GM12878 (cell line): ENCODE measurements around the gene ANKRD55. TPM values are rescaled to one million over a fixed set of nuclear protein-coding genes. Genes with fewer than 3 reads are reported as not detected.

Experiments
- ATAC-seq: fragments of 200-7000 bp; cut with Tn5 transposase; 3 replicates; pipeline ENCODE4 v1.9.1; 2020; ENCODE audit warnings: mild to moderate bottlenecking, moderate library complexity
- BruUV-seq: library from RNA; stranded (reverse); fragments of 400-500 nt; replicated peaks from 2 replicates; lab custom pipeline; 2021; lab: Mats Ljungman, UMichigan
- CTCF ChIA-PET: fragments of 300-600 bp; sonication (Branson Sonifier 250); formaldehyde crosslinking; extraction: SDS; loops from one replicate; lab custom pipeline; 2021; ENCODE audit warnings: inconsistent platforms; lab: Yijun Ruan, JAX
- POLR2A ChIA-PET: fragments of 350-600 bp; formaldehyde crosslinking; extraction: SDS; loops from one replicate; lab custom pipeline; 2021; ENCODE audit warnings: inconsistent platforms; lab: Charles Lee
- RAD21 ChIA-PET: fragments of 300-600 bp; sonication (Branson Sonifier 250); formaldehyde crosslinking; loops from one replicate; lab custom pipeline; 2023; ENCODE audit warnings: antibody characterized with exemption; ENCODE audit not compliant: unreplicated experiment; lab: Charles Lee
- SMC1A ChIA-PET: fragments of 300-600 bp; sonication (Branson Sonifier 250); formaldehyde crosslinking; loops from one replicate; lab custom pipeline; 2023; ENCODE audit not compliant: unreplicated experiment, uncharacterized antibody; lab: Charles Lee
- DNase-seq: peaks from one replicate; pipeline ENCODE4 v3.0.0-alpha.2; 2011; ENCODE audit warnings: low read depth, low spot score
- FAIRE-seq: peaks from 3 replicates; lab custom pipeline; 2011; peaks lifted over from hg19 to GRCh38; lab: Jason Lieb, UNC
- H2AFZ ChIP-seq: 2 replicates; pipeline ENCODE4 v1.6.0; 2011; ENCODE audit warnings: low read depth, low read length, control low read depth; ENCODE audit not compliant: control insufficient read depth
- H3K27ac ChIP-seq: 2 replicates; pipeline ENCODE4 v1.5.1; 2011; ENCODE audit warnings: control low read depth; ENCODE audit not compliant: control insufficient read depth, insufficient read depth
- H3K27me3 ChIP-seq, 2 experiments: replicated peaks in 1 of 2; 2 replicates each; pipeline versions ENCODE4 v1.6.0 to v1.6.1; 2011; ENCODE audit warnings: low read length in 1 of 2; ENCODE audit not compliant: control insufficient read depth in 2 of 2, insufficient read depth in 2 of 2
- H3K36me3 ChIP-seq, 2 experiments: 2 replicates each; pipeline ENCODE4 v1.5.1; 2011; ENCODE audit warnings: low read length in 1 of 2; ENCODE audit not compliant: control insufficient read depth in 2 of 2, insufficient read depth in 2 of 2
- H3K4me1 ChIP-seq: 2 replicates; pipeline ENCODE4 v1.6.1; 2011; ENCODE audit warnings: mild to moderate bottlenecking, low read length, moderate library complexity, mixed read lengths; ENCODE audit not compliant: control insufficient read depth, insufficient read depth
- H3K4me2 ChIP-seq: 2 replicates; pipeline ENCODE4 v1.6.0; 2011; ENCODE audit warnings: control low read depth; ENCODE audit not compliant: control insufficient read depth, insufficient read depth
- H3K4me3 ChIP-seq: fragments of 200-600 bp; sonication (generic); 2 replicates; pipeline ENCODE4 v1.5.1; 2016
- H3K79me2 ChIP-seq: 2 replicates; pipeline ENCODE4 v1.6.0; 2011; ENCODE audit warnings: low read length; ENCODE audit not compliant: control insufficient read depth, insufficient read depth
- H3K9ac ChIP-seq: 2 replicates; pipeline ENCODE4 v1.8.0; 2011; ENCODE audit warnings: low read length, control low read depth, mixed read lengths; ENCODE audit not compliant: control insufficient read depth, insufficient read depth
- H3K9me3 ChIP-seq: replicated peaks from 3 replicates; pipeline ENCODE4 v1.5.1; 2011; ENCODE audit warnings: mild to moderate bottlenecking, low read length; ENCODE audit not compliant: control insufficient read depth, insufficient read depth
- H4K20me1 ChIP-seq: 2 replicates; pipeline ENCODE4 v1.6.0; 2011; ENCODE audit not compliant: control insufficient read depth, insufficient read depth
- BRCA1 ChIP-seq: IDR thresholded peaks from 2 replicates; pipeline ENCODE4 v1.6.1; 2011; ENCODE audit warnings: low read depth, low read length, improper control_type of control experiment
- E4F1 ChIP-seq: fragments of 450-650 bp; IDR thresholded peaks from 2 replicates; pipeline ENCODE4 v1.6.1; 2018; ENCODE audit warnings: borderline replicate concordance, mild to moderate bottlenecking; ENCODE audit not compliant: partially characterized antibody
- GATAD2B ChIP-seq: fragments of 450-650 bp; conservative IDR thresholded peaks from 2 replicates; pipeline ENCODE4 v1.6.1; 2017; ENCODE audit warnings: low read depth, mild to moderate bottlenecking, moderate library complexity
- IKZF2 ChIP-seq, 2 experiments: fragments of 450-650 bp; IDR thresholded peaks; 2 replicates each; pipeline ENCODE4 v1.6.1; 2017; ENCODE audit warnings: mild to moderate bottlenecking in 2 of 2, moderate library complexity in 2 of 2
- MEF2A ChIP-seq: IDR thresholded peaks from 2 replicates; pipeline ENCODE4 v1.6.1; 2011; ENCODE audit warnings: low read depth, mild to moderate bottlenecking, low read length, moderate library complexity; ENCODE audit not compliant: insufficient read depth
- NFYA ChIP-seq: IDR thresholded peaks from 2 replicates; pipeline ENCODE4 v1.6.1; 2011; ENCODE audit warnings: low read depth, mild to moderate bottlenecking, low read length, improper control_type of control experiment, borderline replicate concordance
- NKRF ChIP-seq: fragments of 450-650 bp; conservative IDR thresholded peaks from 2 replicates; pipeline ENCODE4 v1.6.1; 2017; ENCODE audit warnings: mild to moderate bottlenecking, moderate library complexity
- RFX5 ChIP-seq: IDR thresholded peaks from 2 replicates; pipeline ENCODE4 v1.6.1; 2011; ENCODE audit warnings: low read depth, low read length, improper control_type of control experiment
- SIN3A ChIP-seq: IDR thresholded peaks from 2 replicates; pipeline ENCODE4 v1.6.1; 2012; ENCODE audit warnings: low read depth, low read length, improper control_type of control experiment
- SIX5 ChIP-seq: IDR thresholded peaks from 2 replicates; pipeline ENCODE4 v1.6.1; 2011; ENCODE audit warnings: mild to moderate bottlenecking, low read depth, low read length, moderate library complexity; ENCODE audit not compliant: severe bottlenecking
- SMC3 ChIP-seq: IDR thresholded peaks from 2 replicates; pipeline ENCODE4 v1.6.1; 2011; ENCODE audit warnings: low read length, improper control_type of control experiment, borderline replicate concordance
- STAT3 ChIP-seq: IDR thresholded peaks from 2 replicates; pipeline ENCODE4 v1.6.1; 2011; ENCODE audit warnings: low read depth, low read length, improper control_type of control experiment
- SUZ12 ChIP-seq: fragments of 200-600 bp; sonication (generic); IDR thresholded peaks from one replicate; pipeline ENCODE4 v1.6.1; 2018; ENCODE audit warnings: antibody characterized with exemption, mild to moderate bottlenecking; ENCODE audit not compliant: unreplicated experiment
- TBL1XR1 ChIP-seq: IDR thresholded peaks from 2 replicates; pipeline ENCODE4 v1.6.1; 2012; ENCODE audit warnings: low read depth, low read length, improper control_type of control experiment
- ZBED1 ChIP-seq: IDR thresholded peaks from 2 replicates; pipeline ENCODE4 v1.6.1; 2016; ENCODE audit warnings: borderline replicate concordance
- WGBS: methylation state at CpG from one replicate; pipeline ENCODE4 v1.1.6; 2016; ENCODE audit warnings: low lambda C conversion rate; ENCODE audit not compliant: insufficient replicate concordance, insufficient coverage; ENCODE audit errors: missing lambda C conversion rate; 5-methylcytosine and 5-hydroxymethylcytosine counted together
- in situ Hi-C: fragments of 300-500 bp; cut with MboI; formaldehyde crosslinking; loops from 9 replicates; pipeline ENCODE4 v1.14.3; 2018; ENCODE audit warnings: mixed read lengths
- intact Hi-C: fragments of 100-400 bp; cut with micrococcal nuclease; formaldehyde crosslinking; loops from one replicate; pipeline ENCODE4 v1.14.2; 2022; ENCODE audit not compliant: unreplicated experiment
- polyA plus RNA-seq, 11 experiments: library from polyadenylated mRNA; depleted of rRNA in 4 of 11; unstranded in 6 of 11; stranded (reverse) in 5 of 11; fragments of >200 nt; fragmentation: Nextera tagmentation in 4 of 11; fragmentation: Illumina TruSeq in 1 of 11; extraction: Ambion mirVana in 4 of 11; extraction: Trizol in 1 of 11; gene quantifications; 1 replicate in 1 of 11; 2 replicates in 10 of 11; pipeline versions ENCODE4 v1.2.1 to v1.2.3, GENCODE V29; 2011 to 2016; ENCODE audit warnings: inconsistent platforms in 2 of 11, missing spikeins in 2 of 11, low read depth in 1 of 11
- total RNA-seq, 4 experiments: library from RNA; depleted of rRNA in 3 of 4; stranded (reverse); fragments of >200 nt in 3 of 4; fragmentation: Illumina TruSeq in 1 of 4; extraction: Trizol in 1 of 4; gene quantifications; 2 replicates each; pipeline versions ENCODE4 v1.2.1 to v1.2.3, GENCODE V29; 2013 to 2021

ANKRD55 gene
- total and polyA plus RNA-seq, 10 of the 15 experiments (the other 5 are each of a cell fraction or from before 2014, with no cell fraction given) = 0.04 TPM; not detected in 9

GRCh38 chr5:56246769-56247168 is 13.6 kb upstream of the ANKRD55 start:
- peaks cover 2% of the 10 kb centered on the region; the same call in 1 of the 3 replicates for H3K9me3 ChIP-seq
- H3K4me3 ChIP-seq = no peak overlapping the region
- intact Hi-C loops = no loop called here
- DNase-seq (no peak), FAIRE-seq (no peak), ATAC-seq (no peak)
- no peak overlapping the region for H3K27ac ChIP-seq
- no peak overlapping the region for H2AFZ ChIP-seq
- no peaks in the 10 kb centered on the region for H3K4me1 ChIP-seq
- POLR2A ChIA-PET = no interaction called here
- RAD21 ChIA-PET = no interaction called here
- BruUV-seq = no TSS peak
- no peak for TF ChIP-seq RFX5
- no peak for TF ChIP-seq SIX5
- no peak for TF ChIP-seq MEF2A
- TF ChIP-seq SMC3 = no peak
- no peaks in the 10 kb centered on the region for H3K79me2 ChIP-seq
- H3K9ac ChIP-seq = no peak overlapping the region
- CTCF ChIA-PET = interaction anchor here (0.5 kb wide), 1 partner anchor 304 kb away, joined by 3 read pairs; no protein-coding TSS in a partner anchor
- 72% methylated on average over 6 of the region's 6 CpGs for WGBS
- no peaks in the 10 kb centered on the region for H4K20me1 ChIP-seq
- no peaks in the 10 kb centered on the region; a peak in 1 of 4 replicates for H3K27me3 ChIP-seq
- SMC1A ChIA-PET = no interaction called here
- no peaks in the 10 kb centered on the region for H3K36me3 ChIP-seq
- in situ Hi-C loops = no loop called here
- H3K4me2 ChIP-seq = no peak overlapping the region

GRCh38 chr5:56245481-56245880 is 12.4 kb upstream of the ANKRD55 start:
- intact Hi-C loops = no loop called here
- in situ Hi-C loops = no loop called here
- Histone ChIP-seq H3K9me3 (peaks cover 2% of the 10 kb centered on the region; the same call in 1 of the 3 replicates), H4K20me1 (no peaks in the 10 kb centered on the region), H2AFZ (no peak overlapping the region), H3K27me3 (no peaks in the 10 kb centered on the region; a peak in 1 of 4 replicates), H3K4me3 (no peak overlapping the region), H3K9ac (no peak overlapping the region), H3K79me2 (no peaks in the 10 kb centered on the region), H3K36me3 (no peaks in the 10 kb centered on the region), H3K4me1 (no peaks in the 10 kb centered on the region), H3K27ac (no peak overlapping the region), H3K4me2 (no peak overlapping the region)
- ATAC-seq = no peak
- FAIRE-seq = no peak
- POLR2A ChIA-PET = no interaction called here
- BruUV-seq = no TSS peak
- 54% methylated on average over 2 of the region's 2 CpGs for WGBS
- SMC1A ChIA-PET = no interaction called here
- RAD21 ChIA-PET = no interaction called here
- CTCF ChIA-PET = no interaction called here
- no peak for DNase-seq
- TF ChIP-seq SUZ12 = no peak
- TF ChIP-seq TBL1XR1 = no peak
- TF ChIP-seq NFYA = no peak
- no peak for TF ChIP-seq IKZF2 (IDR thresholded peaks at IDR 0.05)
- TF ChIP-seq STAT3 = no peak
- no peak for TF ChIP-seq SIN3A
- no peak for TF ChIP-seq GATAD2B
- no peak for TF ChIP-seq ZBED1
- TF ChIP-seq BRCA1 = no peak
- no peak for TF ChIP-seq E4F1
- no peak for TF ChIP-seq NKRF
